Lower leg skin (tissue), 4 donors: ENCODE data around the gene RAB22A. TPM values are rescaled to one million over a fixed set of nuclear protein-coding genes. Genes with fewer than 3 reads are reported as not detected.

ENCODE experiments used
- DNase-seq, 2 donors: peaks; one replicate each; pipeline ENCODE4 v3.0.0-alpha.2; 2019; ENCODE audit warnings: low spot score in 2 of 2
- H3K4me3 ChIP-seq: fragments of 200-600 bp; sonication (generic); 2 replicates; pipeline ENCODE4 v1.5.1; 2017; ENCODE audit warnings: mild to moderate bottlenecking, low read depth; ENCODE audit not compliant: poor library complexity, severe bottlenecking
- CTCF ChIP-seq, 3 donors: fragments of 450-650 bp; IDR thresholded peaks; one replicate each; pipeline ENCODE4 v1.5.1; 2016; ENCODE audit warnings: antibody characterized with exemption in 3 of 3, mild to moderate bottlenecking in 3 of 3, moderate library complexity in 2 of 3
- POLR2A ChIP-seq, 2 donors: fragments of 450-650 bp; IDR thresholded peaks; one replicate each; pipeline ENCODE4 v1.6.1; 2016 to 2017; ENCODE audit warnings: antibody characterized with exemption in 2 of 2, mild to moderate bottlenecking in 1 of 2, moderate library complexity in 1 of 2
- WGBS, 2 donors: methylation state at CpG; one replicate each; pipeline ENCODE4 v1.1.5; 2018; 5-methylcytosine and 5-hydroxymethylcytosine counted together
- intact Hi-C: fragments of 100-400 bp; cut with DNase I; formaldehyde crosslinking; loops from one replicate; pipeline ENCODE4 v1.15.0; 2023; ENCODE audit warnings: low total_unique reads
- total RNA-seq, 4 donors: library from RNA; depleted of rRNA; stranded (reverse); fragments of >200 nt; gene quantifications; one replicate each; pipeline ENCODE4 v1.1.0, GENCODE V29; 2016

RAB22A gene
- total RNA-seq, 4 donors from 2014 or later: 18.3 to 21.6 (median 20.1) TPM

- no peak overlapping the region for H3K4me3 ChIP-seq
- WGBS, 2 donors: 70 to 72% methylated on average over 4 of the region's 4 CpGs
- TF ChIP-seq CTCF (IDR thresholded peaks at IDR 0.05) (no peak), POLR2A (IDR thresholded peaks at IDR 0.05) (no peak)
- intact Hi-C loops: no loop called here
- DNase-seq: no peak
Observed at GRCh38 chr20:58277578-58278472, 31.7 kb upstream of the RAB22A start.

- intact Hi-C loops: no loop called here
- DNase-seq: no peak
- 81 to 86% methylated on average over 7 of the region's 7 CpGs for WGBS, 2 donors
- H3K4me3 ChIP-seq: no peak overlapping the region
- TF ChIP-seq CTCF (IDR thresholded peaks at IDR 0.05): no peak
- no peak for TF ChIP-seq POLR2A (IDR thresholded peaks at IDR 0.05)
Observed at GRCh38 chr20:58286729-58287128, 22.8 kb upstream of the RAB22A start.

GRCh38 chr20:58287638-58288037 is 21.9 kb upstream of the RAB22A start:
- intact Hi-C loops: no loop called here
- 76 to 85% methylated on average over 3 of the region's 3 CpGs for WGBS, 2 donors
- TF ChIP-seq CTCF (IDR thresholded peaks at IDR 0.05) (no peak), POLR2A (IDR thresholded peaks at IDR 0.05) (no peak)
- no peak for DNase-seq
- H3K4me3 ChIP-seq: no peak overlapping the region

GRCh38 chr20:58289143-58289542 is 20.4 kb upstream of the RAB22A start:
- no peak overlapping the region for H3K4me3 ChIP-seq
- DNase-seq: no peak
- 92 to 97% methylated on average over 2 of the region's 2 CpGs for whole genome bisulfite sequencing, 2 donors
- TF ChIP-seq CTCF (IDR thresholded peaks at IDR 0.05): no peak
- TF ChIP-seq POLR2A (IDR thresholded peaks at IDR 0.05): no peak
- intact Hi-C loops: no loop called here

- TF ChIP-seq CTCF (IDR thresholded peaks at IDR 0.05) (no peak), POLR2A (IDR thresholded peaks at IDR 0.05) (no peak)
- intact Hi-C loops: no loop called here
- DNase-seq: no peak
- WGBS, 2 donors: 88 to 91% methylated on average over 2 of the region's 2 CpGs
- no peak overlapping the region for H3K4me3 ChIP-seq
Observed at GRCh38 chr20:58293453-58293852, 16.1 kb upstream of the RAB22A start.
